GM12864 (cell line): Measurements from ENCODE around the gene KAZALD1.

Experiments used
- DNase-seq: peaks from one replicate; pipeline ENCODE4 v3.0.0-alpha.2; 2011; ENCODE audit warnings: low read depth
- H3K4me3 ChIP-seq: 2 replicates; pipeline ENCODE4 v1.5.1; 2011; ENCODE audit warnings: mild to moderate bottlenecking, low read depth, low read length, control low read depth
- CTCF ChIP-seq: IDR thresholded peaks from 2 replicates; pipeline ENCODE4 v1.5.1; 2011; ENCODE audit warnings: low read depth, mild to moderate bottlenecking, moderate library complexity, low read length, control low read depth, inconsistent platforms; ENCODE audit errors: missing control alignments

KAZALD1 gene

GRCh38 chr10:101070098-101070497 is 8.3 kb downstream of the KAZALD1 start:
- no peak overlapping the region for H3K4me3 ChIP-seq
- no peak for TF ChIP-seq CTCF

GRCh38 chr10:101071267-101071884 is 9.6 kb downstream of the KAZALD1 start:
- no peak for TF ChIP-seq CTCF
- DNase-seq: no peak
- H3K4me3 ChIP-seq: no peak overlapping the region

More at GRCh38 chr10:101070098-101070497, 8.3 kb downstream of the KAZALD1 start:
- DNase-seq: no peak

- no peak for TF ChIP-seq CTCF
- no peak for DNase-seq
- no peak overlapping the region for H3K4me3 ChIP-seq
Measured at GRCh38 chr10:101071885-101072433, 10.2 kb downstream of the KAZALD1 start.

GRCh38 chr10:101072923-101073322 is 11.1 kb downstream of the KAZALD1 start:
- no peak overlapping the region for H3K4me3 ChIP-seq
- no peak for TF ChIP-seq CTCF
- no peak for DNase-seq

- no peak for DNase-seq
- H3K4me3 ChIP-seq: no peak overlapping the region
- TF ChIP-seq CTCF: no peak
Measured at GRCh38 chr10:101073631-101074030, 11.8 kb downstream of the KAZALD1 start.

- H3K4me3 ChIP-seq: no peak overlapping the region
- no peak for TF ChIP-seq CTCF
- DNase-seq: no peak
Measured at GRCh38 chr10:101075775-101076174, 14.0 kb downstream of the KAZALD1 start.

GRCh38 chr10:101076630-101077029 is 14.8 kb downstream of the KAZALD1 start:
- no peak overlapping the region for H3K4me3 ChIP-seq
- no peak for DNase-seq
- no peak for TF ChIP-seq CTCF
